ENCODE results near the gene SERGEF.
A peak's percentile ranks its signal among the peaks of the same experiment; 100 is the strongest.

SERGEF gene

DNA sequence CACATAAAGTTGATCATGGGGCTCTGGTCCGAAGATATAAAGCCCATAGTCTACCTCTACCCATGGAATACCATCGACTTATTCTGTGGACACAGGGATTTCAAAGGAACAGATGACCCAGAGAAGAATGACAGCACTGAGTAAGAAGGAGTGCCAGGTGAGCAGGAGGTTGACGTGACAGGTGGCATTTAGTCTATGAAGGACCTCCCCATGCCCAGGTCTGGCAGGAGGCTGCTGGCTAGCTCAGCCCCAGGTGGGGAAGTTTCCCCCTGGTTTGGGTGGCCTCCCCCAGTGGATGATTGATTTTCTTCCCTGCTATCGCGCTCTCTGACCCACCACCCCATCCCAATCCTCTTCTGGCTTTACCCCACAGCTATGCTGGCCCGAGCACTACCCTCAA, 239.2 kb downstream of the SERGEF start:
- TF ChIP-seq GATA2 (IDR thresholded peaks at IDR 0.05; ENCODE audit: low read depth, low read length) (no peak), GATA3 (IDR thresholded peaks at IDR 0.05; ENCODE audit: low read depth, low read length) (no peak)

DNA sequence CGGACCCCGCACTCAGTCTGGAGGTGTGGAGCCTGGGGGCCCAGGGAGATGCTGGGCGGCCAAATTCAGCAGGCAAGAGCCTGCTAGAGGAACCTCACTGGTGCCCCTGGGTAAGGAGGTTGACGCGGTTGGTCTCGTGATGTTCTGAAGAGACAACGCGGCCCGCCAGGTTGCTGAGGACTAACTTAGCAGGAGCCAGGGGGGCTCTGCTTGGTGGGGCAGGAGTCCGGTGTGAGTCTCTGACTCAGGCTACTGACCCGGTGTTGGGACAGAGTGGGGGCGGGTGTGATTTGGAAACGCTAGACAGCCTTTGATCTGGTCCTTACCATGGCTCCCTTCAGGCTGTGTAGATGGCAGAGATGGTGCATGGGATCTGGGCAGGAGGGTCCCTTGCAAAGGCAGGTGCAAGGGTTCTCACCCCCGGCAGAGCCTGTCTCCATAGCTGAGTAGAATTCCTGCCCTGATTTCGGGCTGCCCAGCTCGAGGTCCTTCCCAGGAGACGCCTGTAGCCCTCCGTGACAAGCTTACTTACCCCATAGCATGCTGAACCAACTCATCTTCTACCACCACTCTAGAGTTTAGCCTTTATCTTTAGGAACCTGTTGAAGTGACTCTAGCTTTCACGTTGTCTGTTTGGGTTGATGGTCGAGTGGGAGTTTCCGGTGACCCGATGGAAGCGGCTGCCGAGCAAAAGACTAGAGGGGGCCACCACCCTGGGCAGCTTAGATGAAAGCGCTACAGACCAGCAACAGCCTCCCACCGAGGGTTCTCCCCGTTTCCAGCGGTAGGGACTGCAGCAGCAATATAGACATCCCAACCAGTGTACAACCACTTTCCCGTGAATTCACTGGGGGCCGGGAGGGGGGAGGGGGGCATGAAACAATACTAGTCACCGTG, 239.9 kb downstream of the SERGEF start:
- TF ChIP-seq GATA3 (IDR thresholded peaks at IDR 0.05; ENCODE audit: low read depth, low read length) (no peak), GATA2 (IDR thresholded peaks at IDR 0.05; ENCODE audit: low read depth, low read length) (no peak)

DNA sequence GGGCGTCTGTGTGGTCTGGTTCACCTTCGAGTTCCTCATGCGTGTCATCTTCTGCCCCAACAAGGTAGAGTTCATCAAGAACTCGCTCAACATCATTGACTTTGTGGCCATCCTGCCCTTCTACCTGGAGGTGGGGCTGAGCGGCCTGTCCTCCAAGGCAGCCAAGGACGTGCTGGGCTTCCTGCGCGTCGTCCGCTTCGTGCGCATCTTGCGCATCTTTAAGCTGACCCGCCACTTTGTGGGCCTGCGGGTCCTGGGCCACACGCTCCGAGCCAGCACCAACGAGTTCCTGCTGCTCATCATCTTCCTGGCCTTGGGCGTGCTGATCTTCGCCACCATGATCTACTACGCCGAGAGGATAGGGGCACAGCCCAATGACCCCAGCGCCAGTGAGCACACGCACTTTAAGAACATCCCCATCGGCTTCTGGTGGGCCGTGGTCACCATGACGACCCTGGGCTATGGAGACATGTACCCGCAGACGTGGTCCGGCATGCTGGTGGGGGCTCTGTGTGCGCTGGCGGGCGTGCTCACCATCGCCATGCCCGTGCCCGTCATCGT, 240.9 kb downstream of the SERGEF start:
- TF ChIP-seq GATA2 (IDR thresholded peaks at IDR 0.05; ENCODE audit: low read depth, low read length) (no peak), GATA3 (IDR thresholded peaks at IDR 0.05; ENCODE audit: low read depth, low read length) (no peak)

DNA sequence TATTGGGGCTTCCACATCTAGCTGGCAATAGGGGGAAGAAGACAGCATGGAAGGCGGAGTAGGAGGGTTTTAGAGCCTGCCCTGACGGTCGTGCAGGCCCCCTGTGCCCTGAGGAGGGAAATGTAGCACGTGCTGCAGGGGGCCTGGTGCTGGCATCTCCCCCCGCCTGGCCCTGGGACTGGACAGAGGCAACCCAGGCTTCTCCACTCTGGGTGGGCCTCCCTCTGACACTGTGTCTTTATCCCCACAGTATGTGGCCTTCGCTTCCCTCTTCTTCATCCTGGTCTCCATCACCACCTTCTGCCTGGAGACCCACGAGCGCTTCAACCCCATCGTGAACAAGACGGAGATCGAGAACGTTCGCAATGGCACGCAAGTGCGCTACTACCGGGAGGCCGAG, 241.4 kb downstream of the SERGEF start:
- TF ChIP-seq GATA3 (IDR thresholded peaks at IDR 0.05; ENCODE audit: low read depth, low read length): no peak
- no peak for TF ChIP-seq GATA2 (IDR thresholded peaks at IDR 0.05; ENCODE audit: low read depth, low read length)

DNA sequence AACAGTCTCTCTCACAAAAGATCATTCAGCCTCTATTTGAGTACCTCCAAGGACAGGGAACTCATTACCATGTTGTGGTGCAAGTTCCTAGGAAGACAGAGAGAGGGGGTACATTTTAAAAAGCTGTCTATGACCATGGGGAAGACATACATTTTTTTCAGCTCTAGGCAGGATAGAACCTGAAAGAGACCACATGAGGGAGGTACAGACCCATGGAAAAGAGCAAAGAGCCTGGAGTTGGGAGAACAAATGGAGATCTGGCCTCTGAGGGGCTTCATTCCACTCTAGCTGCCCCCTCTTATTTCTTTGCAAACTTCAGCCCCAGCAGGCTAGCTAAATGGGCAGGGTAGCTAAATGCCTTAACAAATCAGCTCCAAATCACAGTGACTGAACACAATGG, 241.9 kb downstream of the SERGEF start:
- TF ChIP-seq GATA3 (IDR thresholded peaks at IDR 0.05; ENCODE audit: low read depth, low read length) (no peak), GATA2 (IDR thresholded peaks at IDR 0.05; ENCODE audit: low read depth, low read length) (no peak)

DNA sequence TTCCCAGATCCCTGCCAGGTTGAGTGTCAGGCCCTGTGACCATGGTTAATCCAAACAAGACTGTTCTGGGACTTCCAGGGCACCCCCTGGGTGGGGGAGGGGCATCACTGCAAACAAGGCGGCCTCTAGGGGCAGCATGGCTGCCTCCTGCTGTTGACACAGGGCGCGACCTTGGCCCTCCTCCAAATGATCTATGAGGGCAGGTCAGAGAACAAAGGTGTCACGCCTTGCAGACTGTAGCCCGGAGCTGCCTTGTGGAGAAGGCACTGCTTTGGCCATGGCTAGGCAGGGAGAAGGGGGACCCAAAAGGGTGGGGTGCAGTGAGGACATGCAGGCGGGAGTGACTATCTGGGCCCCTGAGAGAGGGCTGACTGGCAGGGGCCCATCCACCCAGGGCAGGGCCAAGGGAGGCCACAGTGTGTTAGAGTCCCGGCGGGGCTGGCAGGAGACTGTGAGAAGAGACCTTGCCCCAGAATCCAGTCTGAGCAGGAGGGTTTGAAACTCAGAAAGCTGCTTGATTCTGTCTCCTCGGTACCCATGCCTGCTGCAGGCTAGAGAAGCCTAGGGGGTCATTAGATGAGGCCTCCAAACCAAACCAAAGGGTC, 242.7 kb downstream of the SERGEF start:
- TF ChIP-seq GATA3 (IDR thresholded peaks at IDR 0.05; ENCODE audit: low read depth, low read length): no peak
- TF ChIP-seq GATA2 (IDR thresholded peaks at IDR 0.05; ENCODE audit: low read depth, low read length): no peak

DNA sequence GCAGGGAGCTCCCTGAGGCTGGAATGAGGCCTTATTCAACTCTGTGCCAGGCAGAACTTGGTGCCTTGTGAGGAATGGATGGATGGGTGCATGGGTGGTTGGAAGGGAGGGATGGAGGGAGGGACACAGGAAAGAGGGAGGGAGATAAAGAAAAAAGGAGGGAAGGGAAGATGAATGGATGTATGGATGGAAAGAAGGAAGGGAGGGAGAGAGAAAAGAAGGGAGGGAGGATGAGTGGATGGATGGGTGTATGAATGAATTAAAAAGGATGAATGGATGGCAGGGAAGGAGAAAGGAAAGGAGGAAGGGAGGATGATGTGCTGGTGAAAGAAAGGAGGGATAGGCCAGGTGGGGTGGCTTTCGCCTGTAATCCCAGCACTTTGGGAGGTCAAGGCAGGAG, 243.6 kb downstream of the SERGEF start:
- TF ChIP-seq GATA3 (IDR thresholded peaks at IDR 0.05; ENCODE audit: low read depth, low read length) (no peak), GATA2 (IDR thresholded peaks at IDR 0.05; ENCODE audit: low read depth, low read length) (no peak)

DNA sequence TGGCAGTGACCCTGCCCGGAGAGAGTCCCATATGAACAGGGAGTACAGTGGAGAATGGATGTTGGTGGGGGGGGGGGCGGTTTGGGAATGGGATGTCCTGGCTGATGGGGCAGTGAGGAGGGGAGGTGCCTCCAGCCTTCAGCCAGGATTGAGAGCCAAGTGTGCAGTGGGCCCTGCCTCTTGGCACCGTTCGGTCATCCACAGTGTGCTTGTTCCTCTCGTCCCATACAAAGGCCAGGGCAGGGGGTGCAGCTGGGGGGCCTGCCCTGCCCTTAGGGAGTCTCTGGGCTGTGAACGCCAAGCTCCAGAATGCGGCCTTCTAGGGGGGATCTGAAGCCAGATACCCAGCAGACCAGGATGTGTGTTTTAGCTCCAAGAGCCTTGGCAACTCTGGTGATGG, 244.3 kb downstream of the SERGEF start:
- TF ChIP-seq GATA2 (IDR thresholded peaks at IDR 0.05; ENCODE audit: low read depth, low read length): no peak
- TF ChIP-seq GATA3 (IDR thresholded peaks at IDR 0.05; ENCODE audit: low read depth, low read length): no peak

DNA sequence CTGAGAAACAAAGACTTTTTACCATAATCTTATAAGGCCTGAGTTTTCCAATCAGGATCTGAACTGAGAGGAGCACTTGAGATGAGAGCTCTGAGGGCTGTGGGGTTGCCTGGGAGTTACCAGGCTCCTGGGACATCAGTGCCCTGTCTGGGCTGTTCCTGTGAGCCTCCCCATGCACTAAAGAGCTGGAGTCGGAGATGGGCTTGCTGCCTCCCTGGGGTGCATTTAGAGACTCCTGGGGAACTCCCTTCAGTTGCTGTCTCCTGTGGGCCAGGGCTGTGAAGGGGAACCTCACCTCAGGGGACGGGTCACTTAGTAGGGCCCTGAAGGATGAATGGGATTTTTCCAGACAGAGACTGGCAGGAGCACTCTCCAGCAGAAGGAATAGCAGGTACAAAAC, 244.9 kb downstream of the SERGEF start:
- TF ChIP-seq GATA3 (IDR thresholded peaks at IDR 0.05; ENCODE audit: low read depth, low read length) (no peak), GATA2 (IDR thresholded peaks at IDR 0.05; ENCODE audit: low read depth, low read length) (no peak)

DNA sequence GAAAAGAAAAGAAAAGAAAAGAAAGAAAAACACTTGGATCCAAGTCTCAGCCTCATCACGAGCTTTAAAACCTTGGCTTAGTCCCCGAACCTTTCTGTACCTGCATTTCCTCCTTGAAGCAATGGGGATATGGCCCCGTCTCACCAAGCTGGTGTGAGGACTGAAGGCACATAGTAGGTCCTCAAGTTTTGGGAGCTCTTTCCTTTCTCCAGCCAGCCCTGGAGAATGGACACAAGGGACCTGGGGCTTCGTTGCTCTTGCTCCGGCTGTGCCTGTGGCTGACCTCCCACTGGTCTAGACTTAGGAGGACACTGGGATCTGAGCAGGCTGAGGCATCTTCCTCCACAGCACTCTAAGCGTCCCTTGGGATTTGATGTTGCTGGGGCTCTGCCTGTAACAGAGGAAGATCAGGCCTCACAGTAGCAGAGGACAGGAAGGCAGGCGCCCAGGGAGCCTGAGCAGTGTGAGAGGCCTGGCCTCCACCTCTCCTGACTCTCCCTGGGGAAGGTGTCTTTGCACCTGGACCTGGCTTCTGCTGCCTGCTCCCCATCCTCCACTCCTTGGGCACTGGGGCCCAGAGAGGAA, 245.5 kb downstream of the SERGEF start:
- TF ChIP-seq GATA3 (IDR thresholded peaks at IDR 0.05; ENCODE audit: low read depth, low read length) (no peak), GATA2 (IDR thresholded peaks at IDR 0.05; ENCODE audit: low read depth, low read length) (no peak)

DNA sequence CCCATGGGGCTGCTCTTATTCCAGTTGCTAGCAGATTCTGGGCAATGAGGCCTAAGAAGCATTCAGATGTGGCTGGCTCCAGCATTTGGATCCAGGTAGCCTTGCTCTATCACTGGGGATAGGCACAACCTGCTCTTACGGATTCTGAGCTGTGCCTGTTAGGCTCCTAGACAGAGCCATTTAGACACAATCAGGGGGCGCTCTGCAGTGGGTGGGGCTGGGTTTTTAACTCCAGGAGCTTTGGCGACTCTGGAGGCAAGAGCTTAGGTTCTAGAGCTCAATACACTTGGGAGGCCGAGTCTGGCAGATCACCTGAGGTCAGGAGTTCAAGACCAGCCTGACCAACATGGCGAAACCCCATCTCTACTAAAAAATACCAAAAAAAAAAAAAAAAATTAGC, 246.3 kb downstream of the SERGEF start:
- TF ChIP-seq GATA3 (IDR thresholded peaks at IDR 0.05; ENCODE audit: low read depth, low read length) (no peak), GATA2 (IDR thresholded peaks at IDR 0.05; ENCODE audit: low read depth, low read length) (no peak)

DNA sequence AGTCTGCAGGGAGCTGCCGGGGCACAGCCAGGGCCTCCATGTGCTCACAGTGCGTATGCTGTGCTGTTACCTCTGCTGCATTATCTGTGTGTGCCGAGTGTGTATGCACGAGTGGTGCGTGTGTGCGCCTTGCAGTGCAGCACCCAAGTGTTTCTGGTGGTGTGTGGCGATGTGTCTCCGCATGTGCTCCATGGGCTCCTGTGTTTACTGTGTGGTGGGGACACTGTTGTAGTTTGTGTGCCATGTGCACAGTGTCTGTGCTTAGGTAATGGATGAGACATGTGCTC, 246.8 kb downstream of the SERGEF start:
- TF ChIP-seq GATA2 (IDR thresholded peaks at IDR 0.05; ENCODE audit: low read depth, low read length): no peak
- no peak for TF ChIP-seq GATA3 (IDR thresholded peaks at IDR 0.05; ENCODE audit: low read depth, low read length)

DNA sequence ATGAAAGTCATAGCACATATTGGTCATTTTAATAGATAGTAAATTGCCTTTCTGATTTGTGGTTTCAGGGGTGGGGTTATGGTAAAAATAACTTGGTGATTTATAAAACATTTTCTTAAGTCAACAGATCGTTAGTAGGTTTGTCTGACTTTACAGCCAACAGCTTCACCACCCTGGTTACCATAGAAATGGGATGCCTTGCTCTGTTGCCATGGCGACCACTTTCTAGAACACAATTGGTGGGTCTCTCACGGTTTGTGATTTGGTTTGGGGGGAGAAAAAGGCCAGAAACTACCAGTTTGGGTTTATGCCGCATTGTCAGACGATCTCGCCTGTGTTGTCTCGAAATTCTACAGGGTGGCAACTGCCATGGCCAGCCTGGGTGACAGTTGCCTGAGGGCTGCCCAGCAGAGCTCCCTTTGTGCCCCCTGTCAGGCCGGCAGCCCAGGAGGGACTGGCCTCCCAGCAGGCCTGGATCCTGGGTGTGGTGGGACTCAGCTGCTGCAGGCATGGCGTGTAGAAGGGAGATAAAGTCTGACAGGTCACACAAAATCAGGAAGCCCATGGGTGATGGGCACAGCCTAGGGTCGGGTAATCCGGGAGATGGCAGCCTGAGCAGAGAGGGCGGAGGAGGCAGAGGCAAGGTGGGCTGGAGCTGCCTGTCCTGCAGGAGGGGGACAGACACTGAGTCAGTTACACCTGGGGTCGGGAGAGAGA, 247.3 kb downstream of the SERGEF start:
- TF ChIP-seq GATA3 (IDR thresholded peaks at IDR 0.05; ENCODE audit: low read depth, low read length) (no peak), GATA2 (IDR thresholded peaks at IDR 0.05; ENCODE audit: low read depth, low read length) (peak; percentile 46; the same call in 1 of the 2 replicates)

Measured in SH-SY5Y (cell line).